ENCODE results near the gene CCDC178. TPM values are rescaled to one million over a fixed set of nuclear protein-coding genes. Genes with fewer than 3 reads are reported as not detected.

Gene CCDC178
- total RNA-seq, 2 experiments from 2014 or later: not detected

DNA sequence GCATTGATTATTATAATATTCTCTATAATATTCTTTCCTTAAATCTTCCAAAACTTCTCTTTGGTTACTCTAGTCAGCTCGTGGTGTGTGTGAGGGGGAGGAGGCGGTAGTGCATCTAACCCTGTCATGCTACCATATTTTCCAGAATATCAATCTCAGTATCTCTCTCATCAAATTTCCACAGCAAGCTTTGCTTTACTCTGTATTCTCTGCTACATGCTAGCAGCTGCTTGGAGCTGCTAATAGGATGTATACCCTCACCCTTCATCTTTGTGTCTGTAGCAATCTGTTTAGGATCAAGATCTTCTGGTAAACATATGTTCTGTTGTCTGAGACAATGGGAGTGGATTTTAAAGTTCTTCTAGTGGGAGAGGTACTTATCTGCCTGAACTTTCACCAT is 363.9 kb downstream of the CCDC178 start:
- Mint-ChIP-seq H3K36me3 (ENCODE audit: low read depth) (no peaks in the 10 kb centered on the region), H3K27ac (no peak overlapping the region), H3K9me3 (peaks cover 2% of the 10 kb centered on the region), H3K27me3 (no peaks in the 10 kb centered on the region), H3K4me1 (ENCODE audit: low read depth) (no peaks in the 10 kb centered on the region), H3K4me3 (no peak overlapping the region)
- ChIA-PET CTCF (no interaction called here), POLR2A (no interaction called here)
- DNase-seq (no peak), ATAC-seq (no peak)
- intact Hi-C loops (cut with micrococcal nuclease): no loop called here
- TF ChIP-seq, protein P1, sequence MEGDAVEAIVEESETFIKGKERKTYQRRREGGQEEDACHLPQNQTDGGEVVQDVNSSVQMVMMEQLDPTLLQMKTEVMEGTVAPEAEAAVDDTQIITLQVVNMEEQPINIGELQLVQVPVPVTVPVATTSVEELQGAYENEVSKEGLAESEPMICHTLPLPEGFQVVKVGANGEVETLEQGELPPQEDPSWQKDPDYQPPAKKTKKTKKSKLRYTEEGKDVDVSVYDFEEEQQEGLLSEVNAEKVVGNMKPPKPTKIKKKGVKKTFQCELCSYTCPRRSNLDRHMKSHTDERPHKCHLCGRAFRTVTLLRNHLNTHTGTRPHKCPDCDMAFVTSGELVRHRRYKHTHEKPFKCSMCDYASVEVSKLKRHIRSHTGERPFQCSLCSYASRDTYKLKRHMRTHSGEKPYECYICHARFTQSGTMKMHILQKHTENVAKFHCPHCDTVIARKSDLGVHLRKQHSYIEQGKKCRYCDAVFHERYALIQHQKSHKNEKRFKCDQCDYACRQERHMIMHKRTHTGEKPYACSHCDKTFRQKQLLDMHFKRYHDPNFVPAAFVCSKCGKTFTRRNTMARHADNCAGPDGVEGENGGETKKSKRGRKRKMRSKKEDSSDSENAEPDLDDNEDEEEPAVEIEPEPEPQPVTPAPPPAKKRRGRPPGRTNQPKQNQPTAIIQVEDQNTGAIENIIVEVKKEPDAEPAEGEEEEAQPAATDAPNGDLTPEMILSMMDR (IDR thresholded peaks at IDR 0.05): no peak

DNA sequence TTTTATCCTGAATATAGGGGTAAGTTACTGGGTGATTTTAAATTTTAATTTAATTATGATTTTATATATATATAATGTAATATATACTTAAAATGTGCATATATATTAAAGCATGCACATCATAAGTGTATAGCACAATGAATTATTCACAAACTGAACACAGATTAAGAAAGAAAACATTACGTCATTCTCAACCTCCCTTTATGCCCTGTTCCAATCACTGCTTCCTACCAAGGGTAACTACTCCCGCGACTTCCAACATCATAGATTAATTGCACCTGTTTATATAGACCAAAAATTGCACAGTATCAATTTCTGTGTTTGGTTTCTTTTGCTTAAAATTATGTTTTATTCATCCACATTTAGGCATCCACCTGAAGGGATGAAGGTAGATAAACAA is 366.4 kb downstream of the CCDC178 start:
- Mint-ChIP-seq H3K4me1 (ENCODE audit: low read depth) (no peaks in the 10 kb centered on the region), H3K9me3 (peaks cover 2% of the 10 kb centered on the region), H3K27ac (no peak overlapping the region), H3K36me3 (ENCODE audit: low read depth) (no peaks in the 10 kb centered on the region), H3K4me3 (no peak overlapping the region), H3K27me3 (no peaks in the 10 kb centered on the region)
- POLR2A ChIA-PET: no interaction called here
- CTCF ChIA-PET: no interaction called here
- intact Hi-C loops (cut with micrococcal nuclease): no loop called here
- ATAC-seq (no peak), DNase-seq (no peak)
- TF ChIP-seq, protein P1 (IDR thresholded peaks at IDR 0.05): no peak

DNA sequence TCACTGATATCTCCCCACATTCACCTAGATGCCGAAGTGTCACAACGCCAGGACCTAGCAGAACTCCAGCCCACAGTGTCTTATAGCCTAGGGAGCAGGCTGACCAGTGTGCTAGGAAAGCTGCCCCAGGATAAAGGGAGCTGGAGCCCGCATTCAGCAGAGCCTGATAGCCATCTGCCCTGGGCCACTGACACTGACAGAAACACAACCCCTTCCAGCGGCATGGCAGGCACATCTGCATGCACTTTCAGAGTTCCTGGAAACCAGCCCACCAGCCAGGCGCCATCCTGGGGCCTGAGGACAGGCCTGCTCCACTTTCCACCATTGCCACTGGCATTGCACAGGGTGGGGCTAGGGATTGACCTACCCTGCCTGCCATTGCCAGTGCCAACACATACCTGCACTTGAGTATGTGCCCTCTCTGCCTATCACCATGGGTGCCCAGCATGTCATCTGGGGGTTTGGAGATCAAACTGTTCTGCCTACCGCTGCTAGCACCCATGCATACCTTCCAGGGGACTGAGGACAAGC is 377.6 kb downstream of the CCDC178 start:
- Mint-ChIP-seq H3K36me3 (ENCODE audit: low read depth) (no peaks in the 10 kb centered on the region), H3K9me3 (peaks cover 4% of the 10 kb centered on the region), H3K27me3 (no peaks in the 10 kb centered on the region), H3K4me1 (ENCODE audit: low read depth) (no peaks in the 10 kb centered on the region), H3K27ac (no peak overlapping the region), H3K4me3 (no peak overlapping the region)
- ChIA-PET CTCF (no interaction called here), POLR2A (no interaction called here)
- ATAC-seq: no peak
- TF ChIP-seq, protein P1 (IDR thresholded peaks at IDR 0.05): no peak
- DNase-seq: no peak
- intact Hi-C loops (cut with micrococcal nuclease): no loop called here

DNA sequence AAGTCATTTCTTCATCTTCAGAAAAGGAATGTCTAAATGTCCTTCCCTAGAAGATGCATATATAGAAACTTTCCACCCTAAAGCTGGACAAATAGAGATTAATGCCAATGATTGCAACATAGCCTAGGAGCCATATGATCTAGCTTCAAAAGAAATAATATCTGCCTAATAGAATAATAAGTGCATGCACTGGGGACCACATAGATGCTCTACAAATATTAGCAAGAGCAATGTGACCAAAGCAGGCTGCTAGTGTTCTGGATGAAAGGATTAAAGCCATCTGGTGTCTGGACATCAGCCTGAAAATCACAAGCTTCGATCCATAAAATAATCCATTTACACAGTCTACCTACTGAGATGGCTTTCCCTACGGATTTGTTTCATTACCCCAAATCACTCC is 387.6 kb downstream of the CCDC178 start:
- H3K27ac Mint-ChIP-seq: no peak overlapping the region
- H3K27me3 Mint-ChIP-seq: no peaks in the 10 kb centered on the region
- no peaks in the 10 kb centered on the region for H3K36me3 Mint-ChIP-seq (ENCODE audit: low read depth)
- CTCF ChIA-PET: no interaction called here
- H3K4me3 Mint-ChIP-seq: no peak overlapping the region
- no peaks in the 10 kb centered on the region for H3K4me1 Mint-ChIP-seq (ENCODE audit: low read depth)
- TF ChIP-seq, protein P1 (IDR thresholded peaks at IDR 0.05): no peak
- ATAC-seq: no peak
- intact Hi-C loops (cut with micrococcal nuclease): no loop called here
- peaks cover 2% of the 10 kb centered on the region for H3K9me3 Mint-ChIP-seq
- DNase-seq: no peak
- POLR2A ChIA-PET: no interaction called here

DNA sequence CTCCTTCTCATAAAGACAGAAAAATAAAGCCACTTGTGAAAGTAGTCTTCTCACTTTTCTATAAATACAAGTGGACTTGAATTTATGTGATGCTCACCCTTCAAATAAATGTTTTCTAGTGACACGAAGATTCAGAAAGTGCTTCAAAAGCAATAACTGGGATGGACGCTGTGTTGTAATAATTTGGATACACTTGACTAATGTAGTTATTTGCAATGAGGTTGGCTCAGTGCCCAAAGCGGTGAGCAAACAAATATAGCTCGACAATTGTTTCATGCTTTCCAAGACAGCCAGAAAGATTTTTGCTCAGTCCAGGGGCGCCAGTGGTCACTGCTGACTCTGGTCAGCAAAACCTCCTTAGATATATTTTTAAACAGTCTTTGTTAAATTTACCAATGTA is 389.1 kb downstream of the CCDC178 start:
- Mint-ChIP-seq H3K4me3 (no peak overlapping the region), H3K9me3 (peaks cover 2% of the 10 kb centered on the region), H3K4me1 (ENCODE audit: low read depth) (no peaks in the 10 kb centered on the region), H3K27ac (no peak overlapping the region), H3K27me3 (no peaks in the 10 kb centered on the region), H3K36me3 (ENCODE audit: low read depth) (no peaks in the 10 kb centered on the region)
- CTCF ChIA-PET: no interaction called here
- intact Hi-C loops (cut with micrococcal nuclease): no loop called here
- POLR2A ChIA-PET: no interaction called here
- DNase-seq (no peak), ATAC-seq (no peak)
- TF ChIP-seq, protein P1 (IDR thresholded peaks at IDR 0.05): no peak

Measured in activated CD8-positive, alpha-beta T cell treated with anti-CD3 and anti-CD28 coated beads for 36 hours (primary cell).